Dendritic cell treated with granulocyte-macrophage colony-stimulating factor and Interleukin-4, amounts not matched to agents 40 ng/mL and 50 ng/mL, for 4 days (primary cell): Measurements from ENCODE around the gene CRACR2A.
A peak's percentile ranks its signal among the peaks of the same experiment; 100 is the strongest.

Source experiments
- H3K27ac Mint-ChIP-seq: one replicate; pipeline ENCODE4 v1.8.0; 2022; ENCODE audit warnings: mild to moderate bottlenecking, mixed read lengths
- H3K27me3 Mint-ChIP-seq: one replicate; pipeline ENCODE4 v1.8.0; 2022; ENCODE audit warnings: mild to moderate bottlenecking, mixed read lengths
- H3K36me3 Mint-ChIP-seq: one replicate; pipeline ENCODE4 v1.8.0; 2022; ENCODE audit warnings: low read depth, mixed read lengths
- H3K4me1 Mint-ChIP-seq: one replicate; pipeline ENCODE4 v1.8.0; 2022; ENCODE audit warnings: low read depth, mixed read lengths
- H3K4me3 Mint-ChIP-seq: one replicate; pipeline ENCODE4 v1.8.0; 2022; ENCODE audit warnings: mild to moderate bottlenecking, moderate library complexity, mixed read lengths
- H3K9me3 Mint-ChIP-seq: one replicate; pipeline ENCODE4 v1.8.0; 2022; ENCODE audit warnings: mixed read lengths
- intact Hi-C: fragments of 100-400 bp; cut with micrococcal nuclease; formaldehyde crosslinking; loops from one replicate; pipeline ENCODE4 v1.15.0; 2022

CRACR2A gene

DNA sequence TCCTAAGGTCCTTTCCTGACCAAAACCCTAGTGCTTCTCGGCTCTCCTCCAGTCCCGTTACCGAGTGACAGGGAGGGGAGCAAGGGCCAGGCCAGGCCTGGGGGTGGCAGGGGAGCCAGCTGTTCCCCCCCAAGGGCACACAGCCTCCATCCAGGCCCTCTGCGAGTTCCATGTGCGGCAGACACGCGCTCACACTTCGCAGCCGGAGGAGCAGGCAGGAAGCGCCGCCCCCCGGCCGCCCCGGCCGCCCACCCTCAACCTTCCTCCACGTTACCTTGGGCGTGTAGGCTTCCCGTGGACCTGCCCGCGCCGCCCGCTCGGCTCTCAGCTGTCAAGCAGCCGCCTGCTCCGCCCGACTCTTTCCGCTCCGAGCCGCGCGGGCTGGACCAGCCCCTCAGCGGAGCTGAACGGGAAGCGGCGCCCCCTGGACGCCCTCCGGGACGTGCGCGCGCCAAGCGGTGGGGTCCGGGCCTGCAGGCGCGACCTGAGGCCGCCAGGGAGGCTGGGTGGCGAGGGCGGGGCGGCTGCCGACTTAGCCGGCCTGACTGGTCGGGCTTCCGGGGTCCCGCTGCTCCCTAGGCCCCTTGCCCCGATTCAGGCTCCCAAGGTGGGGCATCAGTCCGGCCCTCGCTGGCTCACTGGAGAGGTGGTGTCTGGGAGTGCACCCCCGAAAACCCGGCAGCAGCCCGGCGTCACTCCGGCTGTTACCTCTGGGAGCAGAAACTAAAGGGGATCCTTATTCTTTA lies at the start of gene CRACR2A:
TSS of gene CRACR2A (minus strand) at position 369 of the 746 bp plus-strand sequence. CDS start 56,110 bp downstream, outside the sequence.
- intact Hi-C loops: no loop called here
- Mint-ChIP-seq H3K36me3 (no peaks in the 10 kb centered on the region), H3K27me3 (no peaks in the 10 kb centered on the region), H3K4me3 (peak within 1 kb of the TSS; percentile 65), H3K27ac (peak within 1 kb of the TSS; percentile 86), H3K9me3 (no peaks in the 10 kb centered on the region), H3K4me1 (peaks cover 52% of the 10 kb centered on the region)

DNA sequence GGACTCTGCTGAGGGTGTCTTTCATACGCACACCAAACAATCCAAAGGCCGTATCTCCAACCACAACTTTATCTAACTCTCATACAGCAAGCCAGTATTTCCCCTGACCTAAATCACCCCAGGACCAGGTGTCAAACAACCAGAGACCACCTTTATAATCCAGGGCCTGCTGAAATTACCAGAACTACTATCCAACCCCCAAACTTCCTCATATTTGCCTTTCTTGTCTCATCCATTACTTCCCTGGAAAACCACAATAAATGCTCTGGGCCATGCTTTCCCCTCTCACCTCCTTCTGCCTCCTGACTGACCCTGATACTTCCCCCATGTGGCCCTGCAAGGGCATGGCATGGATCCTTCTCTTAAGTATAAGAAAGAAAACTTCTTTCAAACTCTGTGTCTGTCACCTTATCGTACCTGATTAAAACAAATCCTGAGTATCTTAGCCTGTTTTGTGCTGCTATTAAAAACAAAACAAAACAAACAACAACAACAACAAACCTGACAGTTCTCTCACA lies 44.7 kb upstream of the CRACR2A start:
- H3K9me3 Mint-ChIP-seq: no peaks in the 10 kb centered on the region
- no peak overlapping the region for H3K27ac Mint-ChIP-seq
- H3K4me3 Mint-ChIP-seq: no peak overlapping the region
- no peaks in the 10 kb centered on the region for H3K27me3 Mint-ChIP-seq
- peaks cover 13% of the 10 kb centered on the region for H3K4me1 Mint-ChIP-seq
- H3K36me3 Mint-ChIP-seq: peaks cover 8% of the 10 kb centered on the region
- intact Hi-C loops: no loop called here

DNA sequence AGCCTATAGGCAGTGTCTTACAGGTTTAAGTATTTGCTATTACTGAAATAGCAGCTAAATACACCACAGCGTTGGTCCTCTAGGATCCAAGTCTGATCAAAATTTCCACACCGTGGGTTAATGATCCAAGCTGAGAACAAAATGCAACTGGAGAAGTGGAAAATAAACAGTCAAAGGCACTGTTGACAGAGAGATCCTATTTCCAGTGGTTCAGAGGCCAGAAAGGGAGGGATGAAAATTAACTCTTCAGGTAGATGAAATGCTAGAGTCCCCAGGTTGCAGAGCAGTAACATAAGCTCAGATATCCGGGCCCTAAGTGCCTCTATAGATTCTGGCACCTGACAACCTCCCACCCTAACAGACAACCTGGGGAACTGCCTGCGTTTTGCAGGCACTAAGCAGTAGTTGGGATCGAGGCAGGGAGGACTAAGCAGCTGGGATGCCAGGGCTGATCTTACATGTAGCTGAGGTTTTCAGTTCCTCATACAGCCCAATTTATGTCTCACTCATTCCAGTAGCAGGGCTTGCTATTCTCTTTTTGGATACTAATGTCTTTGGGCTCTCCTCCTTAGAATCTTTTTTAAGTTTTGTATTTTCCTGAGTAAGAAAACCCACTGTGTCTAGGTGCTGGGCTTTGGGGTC lies 42.7 kb upstream of the CRACR2A start:
- H3K4me1 Mint-ChIP-seq: peaks cover 13% of the 10 kb centered on the region
- H3K27ac Mint-ChIP-seq: no peak overlapping the region
- H3K4me3 Mint-ChIP-seq: no peak overlapping the region
- no peaks in the 10 kb centered on the region for H3K27me3 Mint-ChIP-seq
- intact Hi-C loops: no loop called here
- no peaks in the 10 kb centered on the region for H3K9me3 Mint-ChIP-seq
- H3K36me3 Mint-ChIP-seq: peaks cover 7% of the 10 kb centered on the region

GRCh38 chr12:3795066-3795465 lies 42.2 kb upstream of the CRACR2A start:
- H3K36me3 Mint-ChIP-seq: peaks cover 7% of the 10 kb centered on the region
- no peaks in the 10 kb centered on the region for H3K27me3 Mint-ChIP-seq
- no peaks in the 10 kb centered on the region for H3K9me3 Mint-ChIP-seq
- peaks cover 13% of the 10 kb centered on the region for H3K4me1 Mint-ChIP-seq
- no peak overlapping the region for H3K27ac Mint-ChIP-seq
- H3K4me3 Mint-ChIP-seq: no peak overlapping the region
- intact Hi-C loops: no loop called here

DNA sequence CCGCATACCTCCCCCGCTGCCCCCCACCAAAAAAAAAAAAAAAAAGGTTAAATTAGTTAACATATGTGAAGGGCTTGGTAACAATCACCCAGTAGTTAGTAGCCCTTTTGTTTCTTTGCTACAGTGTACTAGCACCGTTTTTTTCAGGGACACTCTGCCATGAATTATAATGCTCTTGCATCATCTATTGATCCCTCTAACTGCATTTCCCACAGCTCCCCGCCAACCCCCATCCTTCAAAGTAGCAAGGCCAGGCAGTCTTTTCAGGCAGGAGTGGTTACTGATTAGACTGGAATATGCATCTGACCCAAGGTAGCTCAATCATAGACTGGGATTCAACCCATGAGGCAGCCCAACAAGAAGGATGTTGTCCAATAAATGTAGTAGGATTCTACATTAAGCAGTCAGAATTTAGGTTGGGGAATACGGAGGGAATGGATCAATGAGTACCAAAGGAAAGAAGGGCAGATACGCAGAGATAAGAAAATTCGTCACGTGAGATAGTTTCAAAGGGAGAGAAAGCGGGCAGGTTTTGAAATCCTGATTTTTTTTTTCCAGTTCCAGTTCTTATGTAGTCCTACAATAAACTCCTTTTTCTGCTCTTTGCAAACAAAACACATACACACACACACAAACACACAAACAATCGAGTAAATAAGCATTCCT lies 39.8 kb upstream of the CRACR2A start:
- Mint-ChIP-seq H3K27ac (no peak overlapping the region), H3K4me3 (no peak overlapping the region), H3K9me3 (no peaks in the 10 kb centered on the region), H3K4me1 (peaks cover 12% of the 10 kb centered on the region), H3K27me3 (no peaks in the 10 kb centered on the region), H3K36me3 (no peaks in the 10 kb centered on the region)
- intact Hi-C loops: no loop called here

GRCh38 chr12:3791256-3791874 lies 38.5 kb upstream of the CRACR2A start:
- no peaks in the 10 kb centered on the region for H3K9me3 Mint-ChIP-seq
- H3K27me3 Mint-ChIP-seq: no peaks in the 10 kb centered on the region
- peaks cover 7% of the 10 kb centered on the region for H3K4me1 Mint-ChIP-seq
- intact Hi-C loops: no loop called here
- no peak overlapping the region for H3K27ac Mint-ChIP-seq
- H3K36me3 Mint-ChIP-seq: peaks cover 6% of the 10 kb centered on the region
- H3K4me3 Mint-ChIP-seq: no peak overlapping the region

- Mint-ChIP-seq H3K36me3 (peaks cover 6% of the 10 kb centered on the region), H3K27me3 (no peaks in the 10 kb centered on the region), H3K4me3 (no peak overlapping the region), H3K9me3 (no peaks in the 10 kb centered on the region), H3K27ac (no peak overlapping the region), H3K4me1 (peaks cover 2% of the 10 kb centered on the region)
- intact Hi-C loops: no loop called here
Observed at GRCh38 chr12:3790642-3791041, 37.7 kb upstream of the CRACR2A start.

GRCh38 chr12:3789838-3790237 lies 36.9 kb upstream of the CRACR2A start:
- Mint-ChIP-seq H3K4me3 (no peak overlapping the region), H3K9me3 (no peaks in the 10 kb centered on the region), H3K4me1 (no peaks in the 10 kb centered on the region), H3K27ac (no peak overlapping the region), H3K36me3 (peaks cover 6% of the 10 kb centered on the region), H3K27me3 (no peaks in the 10 kb centered on the region)
- intact Hi-C loops: no loop called here

DNA sequence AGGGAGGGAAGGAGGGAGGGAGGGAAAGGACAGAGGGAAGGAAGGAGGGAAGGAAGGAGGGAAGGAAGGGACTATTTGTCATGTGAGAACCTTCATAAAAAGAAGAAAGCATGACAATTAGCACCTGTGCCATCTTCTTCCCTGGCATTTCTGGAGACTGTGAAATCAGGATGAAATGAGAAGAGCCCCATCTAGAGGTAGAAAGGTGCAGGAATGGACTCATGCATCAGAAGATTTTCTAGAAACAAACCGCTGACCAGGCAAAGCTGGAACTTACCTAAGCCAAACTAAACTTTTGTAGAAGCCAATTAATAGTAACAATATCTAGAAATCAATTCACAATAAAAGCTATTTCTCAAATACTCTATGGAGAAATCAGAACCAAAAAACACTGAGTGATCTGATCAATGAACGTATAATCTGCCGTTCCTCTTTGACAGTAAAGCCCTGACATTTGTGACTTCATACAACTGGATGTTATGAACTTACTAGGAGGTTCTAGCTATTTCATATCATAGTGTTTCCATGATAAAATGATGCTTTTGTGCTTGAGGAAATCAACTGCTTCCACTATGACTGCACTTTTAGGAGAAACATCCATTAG lies 24.4 kb upstream of the CRACR2A start:
- Mint-ChIP-seq H3K4me1 (no peaks in the 10 kb centered on the region), H3K36me3 (no peaks in the 10 kb centered on the region), H3K27me3 (peaks cover 5% of the 10 kb centered on the region), H3K4me3 (no peak overlapping the region), H3K9me3 (no peaks in the 10 kb centered on the region), H3K27ac (no peak overlapping the region)
- intact Hi-C loops: loop anchor here (1.0 to 2.0 kb wide), 2 partner anchors 119 to 477 kb away; no protein-coding TSS in a partner anchor

GRCh38 chr12:3775385-3776035 lies 22.6 kb upstream of the CRACR2A start:
- H3K4me1 Mint-ChIP-seq: no peaks in the 10 kb centered on the region
- intact Hi-C loops: loop anchor here (2.0 kb wide), 1 partner anchor 117 kb away; no protein-coding TSS in a partner anchor
- no peaks in the 10 kb centered on the region for H3K9me3 Mint-ChIP-seq
- H3K36me3 Mint-ChIP-seq: no peaks in the 10 kb centered on the region
- H3K27ac Mint-ChIP-seq: no peak overlapping the region
- H3K4me3 Mint-ChIP-seq: no peak overlapping the region
- peaks cover 3% of the 10 kb centered on the region for H3K27me3 Mint-ChIP-seq

GRCh38 chr12:3772380-3772779 lies 19.5 kb upstream of the CRACR2A start:
- no peak overlapping the region for H3K27ac Mint-ChIP-seq
- intact Hi-C loops: no loop called here
- no peaks in the 10 kb centered on the region for H3K4me1 Mint-ChIP-seq
- H3K9me3 Mint-ChIP-seq: no peaks in the 10 kb centered on the region
- H3K27me3 Mint-ChIP-seq: peaks cover 3% of the 10 kb centered on the region
- H3K4me3 Mint-ChIP-seq: no peak overlapping the region
- no peaks in the 10 kb centered on the region for H3K36me3 Mint-ChIP-seq

GRCh38 chr12:3771853-3772252 lies 18.9 kb upstream of the CRACR2A start:
- peaks cover 3% of the 10 kb centered on the region for H3K27me3 Mint-ChIP-seq
- no peak overlapping the region for H3K4me3 Mint-ChIP-seq
- H3K4me1 Mint-ChIP-seq: no peaks in the 10 kb centered on the region
- no peak overlapping the region for H3K27ac Mint-ChIP-seq
- intact Hi-C loops: no loop called here
- no peaks in the 10 kb centered on the region for H3K9me3 Mint-ChIP-seq
- H3K36me3 Mint-ChIP-seq: no peaks in the 10 kb centered on the region

DNA sequence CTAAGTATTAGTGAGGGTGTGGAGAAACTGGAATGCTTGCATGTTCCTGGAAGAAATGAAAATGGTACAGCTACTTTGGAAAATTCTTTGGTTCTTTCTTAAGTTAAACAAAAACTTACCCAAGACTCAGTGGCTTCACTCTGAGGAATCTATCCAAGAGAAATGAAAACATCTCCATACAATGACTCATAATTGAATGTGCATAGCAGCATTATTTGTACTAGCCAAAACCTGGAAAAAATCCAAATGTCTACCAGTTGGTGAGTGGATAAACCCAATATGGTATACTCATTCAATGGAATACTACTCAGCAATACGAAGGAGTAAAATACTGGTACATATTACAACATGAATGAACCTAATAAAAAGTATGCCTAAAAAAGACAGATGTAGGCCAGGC lies 18.0 kb upstream of the CRACR2A start:
- no peaks in the 10 kb centered on the region for H3K36me3 Mint-ChIP-seq
- H3K27me3 Mint-ChIP-seq: peaks cover 6% of the 10 kb centered on the region
- H3K4me3 Mint-ChIP-seq: no peak overlapping the region
- H3K9me3 Mint-ChIP-seq: no peaks in the 10 kb centered on the region
- intact Hi-C loops: no loop called here
- H3K27ac Mint-ChIP-seq: no peak overlapping the region
- no peaks in the 10 kb centered on the region for H3K4me1 Mint-ChIP-seq
